ENCODE results near the gene CACNA2D3. TPM values are rescaled to one million over a fixed set of nuclear protein-coding genes. Genes with fewer than 3 reads are reported as not detected.

Gene CACNA2D3
- total RNA-seq, 1 donor from 2014 or later, result 0.29 TPM

DNA sequence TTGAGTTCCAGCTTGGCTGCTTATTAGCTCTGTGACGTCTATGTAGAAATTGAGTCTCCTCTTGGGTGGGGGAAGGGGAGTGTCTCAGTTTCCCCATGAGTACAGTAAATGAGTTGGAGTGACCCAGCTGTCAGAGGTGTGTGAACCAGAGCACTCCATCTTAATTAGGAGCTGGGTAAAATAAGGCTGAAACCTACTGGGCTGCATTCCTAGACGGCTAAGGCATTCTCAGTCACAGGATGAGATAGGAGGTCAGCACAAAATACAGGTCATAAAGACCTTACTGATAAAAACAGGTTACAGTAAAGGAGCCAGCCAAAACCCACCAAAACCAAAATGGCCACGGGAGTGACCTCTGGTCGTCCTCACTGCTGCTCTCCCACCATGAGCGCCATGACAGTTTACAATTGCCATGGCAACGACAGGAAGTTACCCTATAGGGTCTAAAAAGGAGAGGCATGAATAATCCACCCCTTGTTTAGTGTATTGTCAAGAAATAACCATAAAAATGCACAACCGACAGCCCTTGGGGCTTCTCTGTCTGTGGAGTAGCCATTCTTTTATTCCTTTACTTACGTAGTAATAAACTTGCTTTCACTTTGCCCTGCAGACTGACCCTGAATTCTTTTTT is 222.4 kb downstream of the CACNA2D3 start:
- Mint-ChIP-seq H3K4me1 (ENCODE audit: low read depth) (peaks cover 16% of the 10 kb centered on the region), H3K27ac (peak overlapping the region; percentile 7), H3K9me3 (ENCODE audit: low read depth) (no peaks in the 10 kb centered on the region), H3K27me3 (peaks cover 40% of the 10 kb centered on the region), H3K4me3 (ENCODE audit: low read depth) (no peak overlapping the region), H3K36me3 (ENCODE audit: insufficient read depth) (no peaks in the 10 kb centered on the region)
- DNase-seq (ENCODE audit: low spot score, unreplicated experiment), result no peak
- TF ChIP-seq, protein P1, sequence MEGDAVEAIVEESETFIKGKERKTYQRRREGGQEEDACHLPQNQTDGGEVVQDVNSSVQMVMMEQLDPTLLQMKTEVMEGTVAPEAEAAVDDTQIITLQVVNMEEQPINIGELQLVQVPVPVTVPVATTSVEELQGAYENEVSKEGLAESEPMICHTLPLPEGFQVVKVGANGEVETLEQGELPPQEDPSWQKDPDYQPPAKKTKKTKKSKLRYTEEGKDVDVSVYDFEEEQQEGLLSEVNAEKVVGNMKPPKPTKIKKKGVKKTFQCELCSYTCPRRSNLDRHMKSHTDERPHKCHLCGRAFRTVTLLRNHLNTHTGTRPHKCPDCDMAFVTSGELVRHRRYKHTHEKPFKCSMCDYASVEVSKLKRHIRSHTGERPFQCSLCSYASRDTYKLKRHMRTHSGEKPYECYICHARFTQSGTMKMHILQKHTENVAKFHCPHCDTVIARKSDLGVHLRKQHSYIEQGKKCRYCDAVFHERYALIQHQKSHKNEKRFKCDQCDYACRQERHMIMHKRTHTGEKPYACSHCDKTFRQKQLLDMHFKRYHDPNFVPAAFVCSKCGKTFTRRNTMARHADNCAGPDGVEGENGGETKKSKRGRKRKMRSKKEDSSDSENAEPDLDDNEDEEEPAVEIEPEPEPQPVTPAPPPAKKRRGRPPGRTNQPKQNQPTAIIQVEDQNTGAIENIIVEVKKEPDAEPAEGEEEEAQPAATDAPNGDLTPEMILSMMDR (IDR thresholded peaks at IDR 0.05; ENCODE audit: unreplicated experiment), result no peak

DNA sequence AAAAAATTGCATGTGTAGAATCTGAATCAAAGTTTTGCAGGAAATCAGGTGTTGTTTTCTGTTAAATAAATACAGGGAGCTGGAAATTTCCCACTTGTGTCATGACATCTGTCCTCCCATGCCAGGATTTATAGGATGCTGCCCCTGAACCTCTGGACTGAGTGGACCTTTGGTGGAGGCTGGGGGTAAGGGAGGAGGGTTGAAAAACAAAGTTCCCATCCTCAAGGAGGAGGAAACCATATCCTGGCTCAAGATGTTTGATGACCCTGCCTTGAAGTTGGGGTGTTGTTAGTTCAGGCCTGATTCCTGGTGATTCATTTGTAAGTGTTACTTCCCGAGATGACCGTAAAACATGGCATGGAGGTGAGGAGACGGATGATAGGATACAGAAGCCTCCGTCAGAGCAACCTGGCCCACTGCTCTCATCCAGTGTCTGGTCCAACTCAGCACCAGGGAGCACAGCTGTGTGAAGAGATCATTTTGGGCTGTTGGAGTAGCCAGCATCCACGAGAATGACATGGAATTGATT is 223.6 kb downstream of the CACNA2D3 start:
- Mint-ChIP-seq H3K4me3 (ENCODE audit: low read depth) (no peak overlapping the region), H3K4me1 (ENCODE audit: low read depth) (peaks cover 17% of the 10 kb centered on the region), H3K36me3 (ENCODE audit: insufficient read depth) (no peaks in the 10 kb centered on the region), H3K9me3 (ENCODE audit: low read depth) (no peaks in the 10 kb centered on the region), H3K27ac (no peak overlapping the region), H3K27me3 (peaks cover 37% of the 10 kb centered on the region)
- TF ChIP-seq, protein P1 (IDR thresholded peaks at IDR 0.05; ENCODE audit: unreplicated experiment), result no peak
- DNase-seq (ENCODE audit: low spot score, unreplicated experiment), result no peak

DNA sequence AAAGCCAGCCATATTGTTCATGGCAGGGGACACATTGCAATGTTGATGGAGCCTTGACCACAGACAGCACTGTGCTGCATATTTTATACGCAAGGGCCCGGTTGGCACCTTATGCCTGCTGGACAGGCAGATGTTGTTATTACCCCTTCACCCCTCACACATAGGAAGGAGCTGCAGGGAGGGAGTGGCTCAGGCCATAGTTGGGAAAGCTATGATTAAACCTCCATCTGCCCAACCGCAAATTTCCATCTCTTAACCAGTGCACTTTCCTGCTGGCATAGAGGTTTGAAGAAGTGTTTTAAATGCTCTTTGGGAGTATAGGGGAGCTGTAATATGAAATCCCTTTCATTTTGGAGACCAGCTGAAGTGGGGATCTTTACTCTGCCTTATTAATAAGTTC is 224.7 kb downstream of the CACNA2D3 start:
- Mint-ChIP-seq H3K36me3 (ENCODE audit: insufficient read depth) (no peaks in the 10 kb centered on the region), H3K27me3 (peaks cover 45% of the 10 kb centered on the region), H3K4me1 (ENCODE audit: low read depth) (peaks cover 17% of the 10 kb centered on the region), H3K4me3 (ENCODE audit: low read depth) (no peak overlapping the region), H3K9me3 (ENCODE audit: low read depth) (no peaks in the 10 kb centered on the region), H3K27ac (no peak overlapping the region)
- TF ChIP-seq, protein P1 (IDR thresholded peaks at IDR 0.05; ENCODE audit: unreplicated experiment), result no peak
- no peak for DNase-seq (ENCODE audit: low spot score, unreplicated experiment)

DNA sequence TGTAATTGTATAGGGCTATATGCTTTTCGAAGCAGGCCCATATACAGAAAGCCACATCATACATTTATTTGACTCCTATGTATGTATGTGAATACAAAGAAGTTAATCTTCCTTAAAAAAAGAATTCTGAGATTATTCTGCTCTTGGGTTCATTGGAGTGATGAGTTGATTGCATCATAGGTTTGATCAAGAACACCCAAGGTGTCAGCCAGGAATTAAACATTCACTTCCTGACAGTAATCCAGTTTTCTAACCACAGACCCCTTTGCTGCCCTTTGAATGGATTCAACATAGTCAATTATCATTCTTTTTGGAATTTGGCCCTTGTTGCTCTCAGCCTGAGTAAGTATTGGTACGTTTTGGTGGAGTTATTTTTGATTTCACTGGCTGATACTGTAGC is 225.6 kb downstream of the CACNA2D3 start:
- peaks cover 14% of the 10 kb centered on the region for H3K4me1 Mint-ChIP-seq (ENCODE audit: low read depth)
- DNase-seq (ENCODE audit: low spot score, unreplicated experiment), result no peak
- H3K36me3 Mint-ChIP-seq (ENCODE audit: insufficient read depth), result no peaks in the 10 kb centered on the region
- no peak overlapping the region for H3K27ac Mint-ChIP-seq
- H3K27me3 Mint-ChIP-seq, result peaks cover 46% of the 10 kb centered on the region
- TF ChIP-seq, protein P1 (IDR thresholded peaks at IDR 0.05; ENCODE audit: unreplicated experiment), result no peak
- no peak overlapping the region for H3K4me3 Mint-ChIP-seq (ENCODE audit: low read depth)
- no peaks in the 10 kb centered on the region for H3K9me3 Mint-ChIP-seq (ENCODE audit: low read depth)

DNA sequence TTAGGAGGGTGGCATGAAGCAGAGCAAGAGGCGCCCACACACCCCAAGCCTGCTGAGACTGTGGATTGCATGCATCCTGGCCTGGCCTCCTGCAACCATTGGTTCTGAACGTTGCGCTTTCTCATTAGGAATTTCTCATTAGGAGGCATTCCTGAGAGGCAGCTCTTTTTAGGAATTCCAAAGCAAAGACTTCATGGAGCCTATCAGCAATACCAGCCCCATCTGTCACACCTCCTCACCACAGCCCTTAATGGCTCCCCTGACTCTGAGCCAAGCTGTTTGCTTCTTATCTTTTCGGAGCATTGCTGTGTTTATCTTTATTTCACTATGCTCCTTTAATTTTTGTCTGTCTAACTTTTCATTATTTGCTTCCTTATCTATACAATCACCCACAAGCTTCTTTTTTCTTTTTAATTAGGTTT is 226.9 kb downstream of the CACNA2D3 start:
- no peak for DNase-seq (ENCODE audit: low spot score, unreplicated experiment)
- Mint-ChIP-seq H3K36me3 (ENCODE audit: insufficient read depth) (no peaks in the 10 kb centered on the region), H3K9me3 (ENCODE audit: low read depth) (no peaks in the 10 kb centered on the region), H3K4me3 (ENCODE audit: low read depth) (no peak overlapping the region), H3K27me3 (peaks cover 44% of the 10 kb centered on the region), H3K4me1 (ENCODE audit: low read depth) (peaks cover 25% of the 10 kb centered on the region), H3K27ac (no peak overlapping the region)
- TF ChIP-seq, protein P1 (IDR thresholded peaks at IDR 0.05; ENCODE audit: unreplicated experiment), result no peak
